Mesenchymal stem cell (in vitro differentiated cells and primary cell): ENCODE measurements around the gene ADCY5.

Experiments used
- DNase-seq: peaks from one replicate; pipeline ENCODE4 v3.0.0-alpha.2; 2013
- H2AFZ ChIP-seq: one replicate; pipeline ENCODE4 v1.6.1; 2013; ENCODE audit warnings: low read depth, mild to moderate bottlenecking, control low read depth, inconsistent platforms, low read length, moderate library complexity
- H2AK5ac ChIP-seq: 2 replicates; pipeline ENCODE4 v1.6.1; 2013; ENCODE audit warnings: low read length, moderate library complexity, mild to moderate bottlenecking, inconsistent platforms; ENCODE audit not compliant: severe bottlenecking
- H2BK120ac ChIP-seq: one replicate; pipeline ENCODE4 v1.6.1; 2013; ENCODE audit warnings: low read depth, mild to moderate bottlenecking, inconsistent platforms, low read length, moderate library complexity
- H2BK12ac ChIP-seq, 2 experiments: one replicate each; pipeline ENCODE4 v1.6.1; 2013; ENCODE audit warnings: inconsistent platforms in 2 of 2, low read length in 2 of 2, mild to moderate bottlenecking in 2 of 2, moderate library complexity in 2 of 2, control low read depth in 1 of 2
- H2BK15ac ChIP-seq: one replicate; pipeline ENCODE4 v1.6.1; 2013; ENCODE audit warnings: mild to moderate bottlenecking, low read depth, inconsistent platforms; ENCODE audit not compliant: poor library complexity, severe bottlenecking
- H2BK5ac ChIP-seq: 2 replicates; pipeline ENCODE4 v1.6.1; 2013; ENCODE audit warnings: low read depth, mild to moderate bottlenecking, low read length, control low read depth, inconsistent platforms; ENCODE audit not compliant: poor library complexity, severe bottlenecking
- H3K14ac ChIP-seq, 2 experiments: one replicate each; pipeline ENCODE4 v1.6.1; 2013; ENCODE audit warnings: inconsistent platforms in 2 of 2, low read length in 2 of 2, control low read depth in 1 of 2, mild to moderate bottlenecking in 1 of 2, moderate library complexity in 1 of 2
- H3K18ac ChIP-seq, 2 experiments: one replicate each; pipeline ENCODE4 v1.6.1; 2013; ENCODE audit warnings: inconsistent platforms in 2 of 2, low read length in 2 of 2, control low read depth in 1 of 2, low read depth in 1 of 2, mild to moderate bottlenecking in 1 of 2
- H3K23ac ChIP-seq, 2 experiments: one replicate each; pipeline ENCODE4 v1.6.1; 2013; ENCODE audit warnings: inconsistent platforms in 2 of 2, low read length in 2 of 2, mild to moderate bottlenecking in 2 of 2, moderate library complexity in 2 of 2, control low read depth in 1 of 2
- H3K27ac ChIP-seq: 2 replicates; pipeline ENCODE4 v1.5.1; 2013; ENCODE audit warnings: mild to moderate bottlenecking, moderate library complexity, low read length, control low read depth, inconsistent platforms; ENCODE audit not compliant: poor library complexity, severe bottlenecking
- H3K27me3 ChIP-seq, 2 experiments: 2 replicates each; pipeline versions ENCODE4 v1.6.1 to v1.7.0; 2013; ENCODE audit warnings: low read length in 2 of 2, mild to moderate bottlenecking in 2 of 2, moderate library complexity in 2 of 2, control low read depth in 1 of 2, inconsistent platforms in 1 of 2; ENCODE audit not compliant: control insufficient read depth in 1 of 2, insufficient read depth in 1 of 2
- H3K36me3 ChIP-seq, 2 experiments: 2 replicates each; pipeline versions ENCODE4 v1.6.1 to v1.7.0; 2013; ENCODE audit warnings: low read length in 2 of 2, control low read depth in 1 of 2, inconsistent platforms in 1 of 2, low read depth in 1 of 2, mild to moderate bottlenecking in 1 of 2; ENCODE audit not compliant: insufficient read depth in 2 of 2, control insufficient read depth in 1 of 2
- H3K4ac ChIP-seq, 2 experiments: one replicate each; pipeline ENCODE4 v1.6.1; 2013; ENCODE audit warnings: inconsistent platforms in 2 of 2, low read length in 2 of 2, mild to moderate bottlenecking in 2 of 2, moderate library complexity in 2 of 2, control low read depth in 1 of 2, low read depth in 1 of 2
- H3K4me1 ChIP-seq: 2 replicates; pipeline ENCODE4 v1.6.1; 2013; ENCODE audit warnings: low read depth, low read length, control low read depth; ENCODE audit not compliant: control insufficient read depth, insufficient read depth
- H3K4me2 ChIP-seq: 2 replicates; pipeline ENCODE4 v1.6.1; 2013; ENCODE audit warnings: low read length, mild to moderate bottlenecking, inconsistent platforms; ENCODE audit not compliant: poor library complexity, severe bottlenecking
- H3K4me3 ChIP-seq, 2 experiments: 2 replicates each; pipeline versions ENCODE4 v1.5.1 to v1.7.0; 2013; ENCODE audit warnings: low read length in 2 of 2, mild to moderate bottlenecking in 2 of 2, control low read depth in 1 of 2, low read depth in 1 of 2; ENCODE audit not compliant: insufficient read depth in 1 of 2
- H3K79me1 ChIP-seq: replicated peaks from 2 replicates; pipeline ENCODE4 v1.6.1; 2013; ENCODE audit warnings: mild to moderate bottlenecking, control low read depth, low read length, inconsistent platforms; ENCODE audit not compliant: poor library complexity, severe bottlenecking
- H3K9ac ChIP-seq: 2 replicates; pipeline ENCODE4 v1.7.0; 2013; ENCODE audit warnings: mild to moderate bottlenecking, low read length, moderate library complexity
- H3K9me3 ChIP-seq: 2 replicates; pipeline ENCODE4 v1.7.0; 2013; ENCODE audit warnings: mild to moderate bottlenecking, low read length; ENCODE audit not compliant: control insufficient read depth
- H4K8ac ChIP-seq: one replicate; pipeline ENCODE4 v1.6.1; 2013; ENCODE audit warnings: inconsistent platforms, mild to moderate bottlenecking, low read length, moderate library complexity
- H4K91ac ChIP-seq: one replicate; pipeline ENCODE4 v1.6.1; 2013; ENCODE audit warnings: mild to moderate bottlenecking, low read length, inconsistent platforms
- WGBS: methylation state at CpG from one replicate; pipeline ENCODE4 v1.1.7; 2013; ENCODE audit warnings: mixed read lengths; 5-methylcytosine and 5-hydroxymethylcytosine counted together

ADCY5 gene

GRCh38 chr3:123331651-123332050 is 117.2 kb downstream of the ADCY5 start:
- Histone ChIP-seq H3K4ac (no peak overlapping the region), H3K4me1 (no peaks in the 10 kb centered on the region), H3K4me3 (no peak overlapping the region), H3K9me3 (peaks cover 3% of the 10 kb centered on the region), H2BK15ac (no peak overlapping the region), H4K8ac (no peak overlapping the region), H3K27ac (no peak overlapping the region), H2BK120ac (no peak overlapping the region), H3K9ac (no peak overlapping the region), H3K18ac (no peak overlapping the region), H3K4me2 (no peak overlapping the region), H2AK5ac (no peak overlapping the region), H2BK5ac (no peak overlapping the region), H3K27me3 (peaks cover 77 to 86% of the 10 kb centered on the region in 2 experiments), H4K91ac (no peak overlapping the region), H3K36me3 (no peaks in the 10 kb centered on the region), H2AFZ (no peak overlapping the region), H2BK12ac (no peak overlapping the region), H3K23ac (no peak overlapping the region), H3K79me1 (no peaks in the 10 kb centered on the region), H3K14ac (no peak overlapping the region)
- 91% methylated on average over 8 of the region's 9 CpGs for whole genome bisulfite sequencing
- no peak for DNase-seq

- Histone ChIP-seq H3K79me1 (no peaks in the 10 kb centered on the region), H4K91ac (no peak overlapping the region), H2BK15ac (no peak overlapping the region), H3K4me2 (no peak overlapping the region), H3K4me1 (no peaks in the 10 kb centered on the region), H3K27ac (no peak overlapping the region), H2BK5ac (no peak overlapping the region), H2AK5ac (no peak overlapping the region), H3K9ac (no peak overlapping the region), H3K9me3 (peaks cover 3% of the 10 kb centered on the region), H3K23ac (no peak overlapping the region), H3K4ac (no peak overlapping the region), H2BK12ac (no peak overlapping the region), H2AFZ (no peak overlapping the region), H3K36me3 (no peaks in the 10 kb centered on the region), H3K14ac (no peak overlapping the region), H4K8ac (no peak overlapping the region), H3K4me3 (no peak overlapping the region), H3K27me3 (peaks cover 78 to 86% of the 10 kb centered on the region in 2 experiments), H2BK120ac (no peak overlapping the region), H3K18ac (no peak overlapping the region)
- 66% methylated on average over 8 of the region's 8 CpGs for WGBS
- DNase-seq, result no peak
Observed at GRCh38 chr3:123331006-123331405, 117.9 kb downstream of the ADCY5 start.

DNA sequence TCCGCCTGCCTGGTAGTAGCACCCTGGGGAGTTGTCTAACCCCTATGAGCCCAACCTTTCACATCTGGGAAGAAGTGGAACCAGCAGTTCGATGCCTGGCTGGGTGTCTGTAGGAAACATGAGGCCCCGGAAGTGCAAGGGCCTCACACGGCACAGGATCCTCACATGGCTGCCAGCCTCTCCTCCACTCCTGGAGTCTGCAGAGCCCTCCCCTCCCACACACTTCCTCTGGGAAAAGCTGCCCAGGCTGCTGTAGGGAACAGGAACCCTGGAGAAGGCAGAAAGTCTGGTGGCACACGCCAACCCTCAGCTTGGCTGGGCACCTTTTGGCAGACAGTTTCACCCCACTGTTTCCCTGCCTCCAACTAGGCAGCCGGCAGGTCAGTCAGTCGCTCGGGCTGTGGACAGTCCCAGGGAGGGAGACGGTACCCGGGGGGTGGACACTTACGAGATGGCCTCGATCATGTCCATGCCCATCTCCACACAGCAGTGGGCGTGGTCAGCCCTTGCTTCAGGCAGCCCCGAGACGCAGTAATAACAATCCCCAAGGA is 118.4 kb downstream of the ADCY5 start:
- Histone ChIP-seq H3K4ac (no peak overlapping the region), H2BK5ac (no peak overlapping the region), H3K27me3 (peaks cover 81 to 86% of the 10 kb centered on the region in 2 experiments), H3K14ac (no peak overlapping the region), H3K9ac (no peak overlapping the region), H2BK12ac (no peak overlapping the region), H3K79me1 (no peaks in the 10 kb centered on the region), H3K18ac (no peak overlapping the region), H3K4me2 (no peak overlapping the region), H3K4me3 (no peak overlapping the region), H3K23ac (no peak overlapping the region), H4K91ac (no peak overlapping the region), H2BK15ac (no peak overlapping the region), H2AFZ (no peak overlapping the region), H3K4me1 (no peaks in the 10 kb centered on the region), H3K9me3 (peaks cover 3% of the 10 kb centered on the region), H3K27ac (no peak overlapping the region), H3K36me3 (no peaks in the 10 kb centered on the region), H2BK120ac (no peak overlapping the region), H2AK5ac (no peak overlapping the region), H4K8ac (no peak overlapping the region)
- 87% methylated on average over 13 of the region's 15 CpGs for WGBS
- DNase-seq, result no peak

DNA sequence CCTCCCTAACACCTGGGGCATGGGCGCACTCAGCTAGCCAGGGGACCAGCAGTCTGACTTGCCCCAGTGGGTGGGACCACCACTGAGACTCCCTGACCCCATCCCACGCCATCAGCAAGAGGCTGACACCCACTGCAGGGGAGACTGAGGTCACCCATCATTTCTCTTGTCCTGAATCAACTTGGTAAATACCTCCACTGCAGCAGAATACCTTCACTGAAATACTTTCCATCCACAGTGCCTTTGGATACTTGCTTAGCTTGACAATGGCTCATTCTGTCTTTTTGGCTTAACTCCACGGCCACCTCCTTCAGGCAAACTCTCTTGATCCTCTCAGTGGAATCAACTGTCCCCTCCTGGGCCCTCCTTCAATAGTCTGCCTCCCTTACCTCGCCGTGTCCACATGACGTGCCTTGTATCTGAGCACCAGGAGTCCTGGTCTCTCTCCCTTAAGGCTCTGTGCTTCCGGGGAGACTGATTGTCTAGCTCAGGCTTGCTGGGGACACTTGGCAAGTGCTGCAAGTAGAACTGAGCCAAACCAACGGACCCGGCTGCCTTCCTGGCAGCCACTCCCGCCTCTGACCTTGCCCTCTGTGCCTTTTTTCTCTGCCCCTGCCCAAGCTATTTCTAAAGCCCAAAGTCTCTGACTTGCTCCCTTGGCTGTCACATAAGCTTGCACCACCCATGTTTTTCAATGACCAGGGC is 119.1 kb downstream of the ADCY5 start:
- Histone ChIP-seq H3K27ac (no peak overlapping the region), H3K79me1 (no peaks in the 10 kb centered on the region), H2BK5ac (no peak overlapping the region), H3K23ac (no peak overlapping the region), H4K8ac (no peak overlapping the region), H3K4ac (no peak overlapping the region), H3K9me3 (peaks cover 3% of the 10 kb centered on the region), H2BK15ac (no peak overlapping the region), H3K14ac (no peak overlapping the region), H2BK12ac (no peak overlapping the region), H3K4me3 (no peak overlapping the region), H3K36me3 (no peaks in the 10 kb centered on the region), H3K9ac (no peak overlapping the region), H3K4me2 (no peak overlapping the region), H3K27me3 (peaks cover 81 to 86% of the 10 kb centered on the region in 2 experiments), H2AFZ (no peak overlapping the region), H3K18ac (no peak overlapping the region), H2BK120ac (no peak overlapping the region), H2AK5ac (no peak overlapping the region), H3K4me1 (no peaks in the 10 kb centered on the region), H4K91ac (no peak overlapping the region)
- 79% methylated on average over 10 of the region's 10 CpGs for WGBS
- no peak for DNase-seq
